Spleen (tissue), 11 donors: ENCODE results near the gene STK4. TPM values are rescaled to one million over a fixed set of nuclear protein-coding genes. Genes with fewer than 3 reads are reported as not detected.

Experiments
- DNase-seq: peaks from one replicate; pipeline ENCODE4 v3.0.0-alpha.2; 2020
- H3K27ac ChIP-seq, 8 donors: fragments of 200-600 bp; sonication (generic) in 7 of 8; 1 replicate in 4 of 8; 2 replicates in 4 of 8; pipeline versions ENCODE4 v1.5.0 to v1.8.0; 2016 to 2021; ENCODE audit warnings: inconsistent platforms in 4 of 8, mild to moderate bottlenecking in 4 of 8, moderate library complexity in 1 of 8
- H3K27me3 ChIP-seq, 7 donors: fragments of 200-600 bp; sonication (generic) in 6 of 7; replicated peaks in 1 of 7; 1 replicate in 4 of 7; 2 replicates in 3 of 7; pipeline versions ENCODE4 v1.5.0 to v1.8.0; 2016 to 2021; ENCODE audit warnings: inconsistent platforms in 3 of 7, mild to moderate bottlenecking in 1 of 7
- H3K36me3 ChIP-seq, 6 donors: fragments of 200-600 bp; sonication (generic) in 5 of 6; 1 replicate in 4 of 6; 2 replicates in 2 of 6; pipeline versions ENCODE4 v1.5.0 to v1.8.0; 2016 to 2021; ENCODE audit warnings: inconsistent platforms in 2 of 6
- H3K4me1 ChIP-seq, 6 donors: fragments of 200-600 bp; sonication (generic) in 5 of 6; 1 replicate in 3 of 6; 2 replicates in 3 of 6; pipeline versions ENCODE4 v1.5.0 to v1.8.0; 2016 to 2021; ENCODE audit warnings: inconsistent platforms in 3 of 6
- H3K4me3 ChIP-seq, 8 donors: fragments of 200-600 bp; sonication (generic) in 7 of 8; 1 replicate in 4 of 8; 2 replicates in 4 of 8; pipeline versions ENCODE4 v1.5.0 to v1.8.0; 2016 to 2021; ENCODE audit warnings: inconsistent platforms in 4 of 8, mild to moderate bottlenecking in 4 of 8, moderate library complexity in 2 of 8
- H3K9me3 ChIP-seq, 8 donors: fragments of 200-600 bp; sonication (generic) in 7 of 8; 1 replicate in 4 of 8; 2 replicates in 4 of 8; pipeline versions ENCODE4 v1.5.0 to v1.8.0; 2016 to 2021; ENCODE audit warnings: inconsistent platforms in 4 of 8
- POLR2A ChIP-seq, 3 donors: fragments of 450-650 bp; IDR thresholded peaks; one replicate each; pipeline ENCODE4 v1.5.1; 2017; ENCODE audit warnings: antibody characterized with exemption in 3 of 3, mild to moderate bottlenecking in 1 of 3
- POLR2AphosphoS5 ChIP-seq, 3 donors: sonication (generic); formaldehyde crosslinking; IDR thresholded peaks; one replicate each; pipeline ENCODE4 v1.5.1; 2017; ENCODE audit warnings: antibody characterized with exemption in 3 of 3
- WGBS, 5 donors: extraction: QIAGEN DNeasy Blood & Tissue Kit in 3 of 5; methylation state at CpG; one replicate each; pipeline versions ENCODE4 v1.1.5 to v1.1.7; 2013 to 2018; 5-methylcytosine and 5-hydroxymethylcytosine counted together
- intact Hi-C: fragments of 100-400 bp; cut with DNase I; formaldehyde crosslinking; loops from one replicate; pipeline ENCODE4 v1.15.0; 2023; ENCODE audit warnings: low total_unique reads
- polyA plus RNA-seq, 3 donors: library from polyadenylated mRNA; stranded (reverse); fragments of 200-250 nt; gene quantifications; one replicate each; pipeline ENCODE4 v1.2.1, GENCODE V29; 2013
- total RNA-seq, 7 donors: library from RNA; depleted of rRNA in 3 of 7; stranded (reverse); fragments of >200 nt in 3 of 7; fragmentation: NEBNext Ultra II Directional in 4 of 7; extraction: Animal tissue kit (Norgen Biotek cat#: 25700) in 4 of 7; gene quantifications; one replicate each; pipeline versions ENCODE4 v1.1.0 to v1.2.1, GENCODE V29; 2016 to 2021
- TF ChIP-seq, protein P1 (sequence below), 11 experiments: fragments of 200-600 bp in 7 of 11; fragments of 450-650 bp in 4 of 11; sonication (generic) in 4 of 11; IDR thresholded peaks in 8 of 11; conservative IDR thresholded peaks in 3 of 11; 1 replicate in 7 of 11; 2 replicates in 4 of 11; pipeline versions ENCODE4 v1.4.0 to v1.8.0; 2016 to 2021; ENCODE audit warnings: antibody characterized with exemption in 11 of 11, inconsistent platforms in 4 of 11, mild to moderate bottlenecking in 1 of 11
- donor health status: healthy with polysubstance abuse.
- donor health status: DM: no; HTN: no; CAD: no; lungs with moderate emphysema.
- donor health status: DM: no; HTN: no; CAD: no.
- donor health status: Bipolar disorder and iron deficiency.
- donor health status: healthy.
- donor health status: DM: no; HTN: no; CAD: no.
- donor health status: DM: yes; HTN: yes; CAD: no.

The STK4 gene
- total and polyA plus RNA-seq, 10 donors, result 19.0 to 241 (median 124) TPM

GRCh38 chr20:45053430-45054351 is 87.4 kb downstream of the STK4 start:
- peak overlapping the region in 5 of 8 donors; percentile 7 to 78 (median 39) for H3K27ac ChIP-seq
- H3K9me3 ChIP-seq, result no peaks in the 10 kb centered on the region
- WGBS, 5 donors, result 81 to 93% (median 88%) methylated on average over 8 of the region's 8 CpGs

GRCh38 chr20:45055056-45055455 is 88.7 kb downstream of the STK4 start:
- H3K4me1 ChIP-seq, result peaks cover 26 to 91% (median 53%) of the 10 kb centered on the region in 6 donors
- no peaks in the 10 kb centered on the region for H3K9me3 ChIP-seq
- TF ChIP-seq POLR2AphosphoS5 (IDR thresholded peaks at IDR 0.05) (no peak), POLR2A (IDR thresholded peaks at IDR 0.05) (no peak)
- TF ChIP-seq, protein P1, sequence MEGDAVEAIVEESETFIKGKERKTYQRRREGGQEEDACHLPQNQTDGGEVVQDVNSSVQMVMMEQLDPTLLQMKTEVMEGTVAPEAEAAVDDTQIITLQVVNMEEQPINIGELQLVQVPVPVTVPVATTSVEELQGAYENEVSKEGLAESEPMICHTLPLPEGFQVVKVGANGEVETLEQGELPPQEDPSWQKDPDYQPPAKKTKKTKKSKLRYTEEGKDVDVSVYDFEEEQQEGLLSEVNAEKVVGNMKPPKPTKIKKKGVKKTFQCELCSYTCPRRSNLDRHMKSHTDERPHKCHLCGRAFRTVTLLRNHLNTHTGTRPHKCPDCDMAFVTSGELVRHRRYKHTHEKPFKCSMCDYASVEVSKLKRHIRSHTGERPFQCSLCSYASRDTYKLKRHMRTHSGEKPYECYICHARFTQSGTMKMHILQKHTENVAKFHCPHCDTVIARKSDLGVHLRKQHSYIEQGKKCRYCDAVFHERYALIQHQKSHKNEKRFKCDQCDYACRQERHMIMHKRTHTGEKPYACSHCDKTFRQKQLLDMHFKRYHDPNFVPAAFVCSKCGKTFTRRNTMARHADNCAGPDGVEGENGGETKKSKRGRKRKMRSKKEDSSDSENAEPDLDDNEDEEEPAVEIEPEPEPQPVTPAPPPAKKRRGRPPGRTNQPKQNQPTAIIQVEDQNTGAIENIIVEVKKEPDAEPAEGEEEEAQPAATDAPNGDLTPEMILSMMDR (IDR thresholded peaks at IDR 0.05 in 8 of 11, conservative IDR thresholded peaks at IDR 0.05 in 3 of 11), result no peak
- intact Hi-C loops, result no loop called here
- H3K27ac ChIP-seq, result no peak overlapping the region
- 68 to 86% (median 74%) methylated on average over 4 of the region's 4 CpGs for WGBS, 5 donors
- DNase-seq, result no peak
- peaks cover 0 to 78% (median 22%) of the 10 kb centered on the region in 6 donors for H3K36me3 ChIP-seq
- H3K4me3 ChIP-seq, result no peak overlapping the region
- H3K27me3 ChIP-seq, result no peaks in the 10 kb centered on the region

More at GRCh38 chr20:45053430-45054351, 87.4 kb downstream of the STK4 start:
- intact Hi-C loops, result no loop called here
- no peak for TF ChIP-seq POLR2AphosphoS5 (IDR thresholded peaks at IDR 0.05)
- no peak for TF ChIP-seq POLR2A (IDR thresholded peaks at IDR 0.05)
- TF ChIP-seq, protein P1 (IDR thresholded peaks at IDR 0.05 in 8 of 11, conservative IDR thresholded peaks at IDR 0.05 in 3 of 11), result no peak
- Histone ChIP-seq H3K27me3 (no peaks in the 10 kb centered on the region), H3K4me1 (peaks cover 37 to 97% (median 63%) of the 10 kb centered on the region in 6 donors), H3K36me3 (peaks cover 0 to 74% (median 22%) of the 10 kb centered on the region in 6 donors), H3K4me3 (no peak overlapping the region)
- DNase-seq, result no peak

GRCh38 chr20:45056473-45057173 is 90.3 kb downstream of the STK4 start:
- DNase-seq, result no peak
- Histone ChIP-seq H3K9me3 (no peaks in the 10 kb centered on the region), H3K27ac (no peak overlapping the region), H3K4me1 (peaks cover 12 to 83% (median 37%) of the 10 kb centered on the region in 6 donors), H3K36me3 (peaks cover 0 to 88% (median 24%) of the 10 kb centered on the region in 6 donors), H3K4me3 (no peak overlapping the region), H3K27me3 (no peaks in the 10 kb centered on the region)
- intact Hi-C loops, result no loop called here
- TF ChIP-seq POLR2AphosphoS5 (IDR thresholded peaks at IDR 0.05) (peak in 1 of 3 donors; percentile 29), POLR2A (IDR thresholded peaks at IDR 0.05) (no peak)
- TF ChIP-seq, protein P1 (IDR thresholded peaks at IDR 0.05 in 8 of 11, conservative IDR thresholded peaks at IDR 0.05 in 3 of 11), result no peak
- 81 to 93% (median 89%) methylated on average over 7 to 8 of the region's 8 CpGs for WGBS, 5 donors
